Activated T-helper 1 cell treated with Interleukin-2 at 50 U/mL for 16 hours (primary cell): ENCODE data around the gene STX2.
A peak's percentile ranks its signal among the peaks of the same experiment; 100 is the strongest.
"Not testable (repeated sequence)": the region's sequence is repeated elsewhere in the genome, so short reads cannot be mapped to it uniquely, and the experiment has no call there.

ENCODE experiments used
- DNase-seq: peaks from one replicate; pipeline ENCODE4 v3.0.0-alpha.2; 2020; ENCODE audit warnings: low read depth

The STX2 gene

GRCh38 chr12:130838951-130839769 lies at the start of gene STX2:
Gene STX2 (minus strand): TSS chr12:130839250. CDS start chr12:130839099, 151 bp downstream.
- DNase-seq = peak; percentile 91

GRCh38 chr12:130887190-130887589 lies 48.1 kb upstream of the STX2 start:
- DNase-seq = not testable (repeated sequence)

DNA sequence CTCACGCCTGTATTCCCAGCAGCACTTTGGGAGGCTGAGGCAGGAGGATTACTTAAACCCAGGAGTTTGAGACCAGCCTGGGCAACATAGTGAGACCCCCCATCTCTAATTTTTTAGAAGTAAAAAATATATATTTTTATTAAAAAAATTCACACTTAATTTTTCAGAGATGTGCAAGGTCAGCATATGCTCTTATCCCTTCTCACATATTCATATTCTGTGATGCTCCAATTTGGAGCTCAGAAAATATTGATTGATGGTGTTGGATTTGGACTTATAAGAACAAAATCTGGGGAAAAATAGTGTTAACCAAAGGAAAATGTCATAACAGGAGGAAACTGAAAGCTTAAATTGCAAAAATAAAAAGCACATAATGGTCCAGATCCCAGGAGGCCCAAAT lies 42.5 kb upstream of the STX2 start:
- DNase-seq = no peak

GRCh38 chr12:130881046-130881445 lies 42.0 kb upstream of the STX2 start:
- no peak for DNase-seq

GRCh38 chr12:130880411-130880885 lies 41.4 kb upstream of the STX2 start:
- DNase-seq = no peak

- no peak for DNase-seq
These were observed 40.8 kb upstream of the STX2 start for GRCh38 chr12:130879781-130880389.

DNA sequence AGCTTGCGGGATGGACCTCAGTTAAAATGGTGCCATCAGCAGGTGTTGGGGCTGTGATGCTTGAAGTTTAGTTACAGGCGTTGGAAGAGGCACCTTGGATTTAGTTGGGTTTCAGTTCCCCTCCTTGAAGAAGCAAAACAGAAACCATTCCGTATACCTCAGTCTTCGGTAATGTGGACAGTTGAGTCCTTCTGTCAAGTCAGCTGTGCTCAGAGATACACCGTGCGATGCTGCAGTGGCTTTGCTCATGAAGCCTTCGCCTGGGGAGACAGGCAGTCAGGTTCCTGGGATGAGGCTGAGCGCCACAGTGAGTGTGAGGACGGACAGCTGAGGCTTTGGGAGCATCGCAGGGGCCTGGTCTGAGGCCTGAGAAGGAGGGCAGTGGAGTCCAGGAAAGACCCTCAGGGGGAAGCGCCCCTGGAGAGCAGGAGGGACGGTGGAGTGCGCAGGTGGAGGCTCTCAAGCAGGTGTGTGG lies 40.2 kb upstream of the STX2 start:
- DNase-seq = no peak

DNA sequence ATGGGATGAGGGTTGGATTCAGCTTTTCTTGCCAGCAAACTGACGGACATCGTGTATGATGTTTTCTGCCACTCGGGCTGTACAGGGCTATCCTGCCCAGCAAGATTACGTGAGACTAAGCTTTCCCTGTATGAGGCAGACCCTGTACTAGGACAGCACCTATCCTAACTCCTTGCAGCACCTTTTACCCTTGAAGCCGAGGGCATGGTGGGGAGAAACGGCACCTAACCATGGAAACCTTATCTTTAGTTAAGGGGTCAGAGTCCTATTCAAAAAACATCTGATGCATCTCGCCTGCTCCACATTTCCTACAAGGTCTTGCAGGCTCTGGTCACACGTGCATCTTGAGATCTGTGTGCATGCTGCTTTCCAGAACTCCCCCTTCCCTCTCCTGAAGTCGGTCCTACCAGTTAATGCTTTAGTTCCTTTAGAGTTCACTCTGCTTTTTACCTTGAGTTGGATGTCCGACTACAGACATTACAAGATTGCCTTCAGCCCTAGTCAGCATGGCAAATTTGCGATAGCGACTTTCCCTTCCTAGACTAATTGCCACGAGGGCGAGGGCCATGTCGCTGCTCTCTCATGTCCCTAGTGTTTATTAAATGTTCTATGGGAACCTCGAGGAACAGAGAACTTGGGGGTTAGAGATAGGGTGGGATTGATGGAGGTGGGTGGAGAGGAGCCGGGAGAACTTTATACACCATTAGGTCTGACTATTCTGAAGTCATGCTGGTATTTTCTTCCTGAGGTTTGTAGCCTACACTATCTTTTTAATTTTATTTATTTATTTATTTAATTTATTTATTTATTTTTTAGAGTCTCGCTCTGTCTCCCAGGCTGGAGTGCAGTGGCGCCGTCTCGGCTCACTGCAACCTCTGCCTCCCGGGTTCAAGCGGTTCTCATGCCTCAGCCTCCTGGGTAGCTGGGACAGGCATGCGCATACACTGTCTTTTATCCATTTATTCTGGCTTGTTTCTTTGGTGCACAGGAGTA lies 39.4 kb upstream of the STX2 start:
- DNase-seq = no peak

GRCh38 chr12:130877333-130877732 lies 38.3 kb upstream of the STX2 start:
- no peak for DNase-seq

DNA sequence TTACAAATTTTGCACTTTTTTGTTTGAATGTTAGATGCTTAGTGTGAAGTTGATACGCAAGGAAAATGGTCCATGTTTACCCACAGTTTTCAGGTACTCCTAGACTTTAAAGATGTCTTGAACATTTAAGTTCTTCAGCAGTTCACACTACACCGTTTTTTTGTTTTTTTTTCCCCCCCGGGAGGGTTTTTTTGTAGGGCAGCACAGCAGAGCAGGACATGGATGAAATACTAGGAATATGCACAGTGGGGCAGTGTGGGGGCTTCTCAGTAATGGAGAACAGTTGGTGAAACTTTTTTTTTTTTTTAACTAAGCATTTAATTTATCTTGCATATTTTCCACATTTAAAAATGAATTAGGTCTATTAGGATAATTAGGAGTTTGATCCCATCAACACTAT lies 37.7 kb upstream of the STX2 start:
- DNase-seq = no peak

GRCh38 chr12:130876297-130876696 lies 37.2 kb upstream of the STX2 start:
- no peak for DNase-seq

DNA sequence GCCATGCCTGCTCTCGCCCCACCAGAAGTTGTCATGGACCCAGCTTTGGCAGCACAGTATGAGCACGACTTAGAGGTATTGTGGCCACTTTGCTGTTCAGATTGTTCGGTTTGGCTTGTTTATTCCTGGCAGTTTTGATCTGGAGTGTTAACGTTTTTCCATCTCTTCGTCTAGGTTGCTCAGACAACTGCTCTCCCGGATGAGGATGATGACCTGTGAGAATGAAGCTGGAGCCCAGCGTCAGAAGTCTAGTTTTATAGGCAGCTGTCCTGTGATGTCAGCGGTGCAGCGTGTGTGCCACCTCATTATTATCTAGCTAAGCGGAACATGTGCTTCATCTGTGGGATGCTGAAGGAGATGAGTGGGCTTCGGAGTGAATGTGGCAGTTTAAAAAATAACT lies 36.7 kb upstream of the STX2 start:
- DNase-seq = not testable (repeated sequence)

DNA sequence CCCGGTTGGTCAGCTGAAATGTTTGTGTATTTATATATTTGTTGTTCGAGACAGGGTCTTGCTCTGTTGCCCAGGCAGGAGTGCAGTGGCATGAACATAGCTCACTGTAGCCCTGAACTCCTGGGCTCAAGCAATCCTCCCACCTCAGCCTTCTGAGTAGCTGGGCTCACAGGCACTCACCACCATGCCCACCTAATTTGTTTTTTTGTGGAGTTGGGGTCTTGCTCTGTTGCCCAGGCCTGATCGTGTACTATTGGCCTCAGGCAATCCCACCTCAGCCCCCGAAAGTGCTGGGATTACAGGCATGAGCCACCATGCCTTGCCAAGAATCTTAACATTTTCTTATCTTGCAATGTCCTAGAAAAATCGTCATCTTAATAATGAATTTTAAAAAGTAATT lies 36.1 kb upstream of the STX2 start:
- no peak for DNase-seq

- no peak for DNase-seq
These were observed 35.6 kb upstream of the STX2 start for GRCh38 chr12:130874696-130875095.

DNA sequence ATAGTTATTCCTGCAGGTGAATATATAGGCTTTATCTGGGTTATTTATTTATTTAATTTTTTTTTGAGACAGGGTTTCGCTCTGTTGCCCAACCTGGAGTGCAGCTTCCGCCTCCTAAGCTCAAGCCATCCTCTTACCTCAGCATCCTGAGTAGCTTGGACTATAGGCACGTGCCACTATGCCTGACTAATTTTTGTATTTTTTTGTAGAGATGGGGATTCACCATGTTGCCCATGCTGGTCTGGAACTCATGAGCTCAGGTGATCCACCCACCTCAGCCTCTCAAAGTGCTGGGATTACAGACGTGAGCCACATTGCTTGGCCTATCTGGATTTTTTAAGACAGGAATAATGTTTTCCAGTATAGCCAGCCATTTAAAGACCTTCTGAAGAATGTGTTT lies 34.8 kb upstream of the STX2 start:
- no peak for DNase-seq

GRCh38 chr12:130873106-130873795 lies 34.2 kb upstream of the STX2 start:
- DNase-seq = no peak

DNA sequence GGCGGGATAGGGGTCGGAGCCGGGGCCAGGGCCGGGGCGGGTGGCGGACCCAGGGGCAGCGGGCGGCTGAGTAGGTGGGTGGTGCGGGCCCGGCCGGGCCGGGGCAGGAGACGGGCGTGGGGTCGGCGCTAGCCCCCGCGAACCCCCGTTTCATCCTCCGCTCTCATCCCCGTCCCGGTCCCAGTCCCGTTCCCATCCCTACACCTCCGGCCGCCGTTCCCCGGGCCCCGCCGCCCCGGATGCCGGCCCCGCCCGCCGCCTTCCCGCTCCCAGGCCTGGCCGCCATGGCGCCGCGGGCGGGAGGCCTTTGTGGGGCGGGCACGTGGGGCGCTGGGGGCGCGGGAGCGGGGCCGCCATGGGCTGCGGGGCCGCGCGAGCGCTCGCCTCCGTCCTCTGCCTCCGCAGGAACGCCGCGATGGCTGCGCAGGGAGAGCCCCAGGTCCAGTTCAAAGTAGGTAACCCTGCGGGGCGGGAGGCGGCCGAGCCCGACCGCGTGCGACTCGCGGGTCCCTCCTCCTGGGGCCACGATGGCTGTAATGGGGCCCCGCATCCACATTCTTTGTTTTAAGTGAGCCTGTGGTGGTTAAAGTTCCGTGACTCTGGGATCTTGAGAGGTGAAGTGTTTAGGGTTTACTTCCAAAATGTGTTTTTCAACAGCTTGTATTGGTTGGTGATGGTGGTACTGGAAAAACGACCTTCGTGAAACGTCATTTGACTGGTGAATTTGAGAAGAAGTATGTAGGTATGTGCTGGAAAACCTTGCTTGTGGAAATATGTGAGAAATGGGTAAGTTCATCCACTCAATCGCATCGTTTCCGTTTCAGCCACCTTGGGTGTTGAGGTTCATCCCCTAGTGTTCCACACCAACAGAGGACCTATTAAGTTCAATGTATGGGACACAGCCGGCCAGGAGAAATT lies 33.4 kb upstream of the STX2 start:
- DNase-seq = peak; percentile 28

DNA sequence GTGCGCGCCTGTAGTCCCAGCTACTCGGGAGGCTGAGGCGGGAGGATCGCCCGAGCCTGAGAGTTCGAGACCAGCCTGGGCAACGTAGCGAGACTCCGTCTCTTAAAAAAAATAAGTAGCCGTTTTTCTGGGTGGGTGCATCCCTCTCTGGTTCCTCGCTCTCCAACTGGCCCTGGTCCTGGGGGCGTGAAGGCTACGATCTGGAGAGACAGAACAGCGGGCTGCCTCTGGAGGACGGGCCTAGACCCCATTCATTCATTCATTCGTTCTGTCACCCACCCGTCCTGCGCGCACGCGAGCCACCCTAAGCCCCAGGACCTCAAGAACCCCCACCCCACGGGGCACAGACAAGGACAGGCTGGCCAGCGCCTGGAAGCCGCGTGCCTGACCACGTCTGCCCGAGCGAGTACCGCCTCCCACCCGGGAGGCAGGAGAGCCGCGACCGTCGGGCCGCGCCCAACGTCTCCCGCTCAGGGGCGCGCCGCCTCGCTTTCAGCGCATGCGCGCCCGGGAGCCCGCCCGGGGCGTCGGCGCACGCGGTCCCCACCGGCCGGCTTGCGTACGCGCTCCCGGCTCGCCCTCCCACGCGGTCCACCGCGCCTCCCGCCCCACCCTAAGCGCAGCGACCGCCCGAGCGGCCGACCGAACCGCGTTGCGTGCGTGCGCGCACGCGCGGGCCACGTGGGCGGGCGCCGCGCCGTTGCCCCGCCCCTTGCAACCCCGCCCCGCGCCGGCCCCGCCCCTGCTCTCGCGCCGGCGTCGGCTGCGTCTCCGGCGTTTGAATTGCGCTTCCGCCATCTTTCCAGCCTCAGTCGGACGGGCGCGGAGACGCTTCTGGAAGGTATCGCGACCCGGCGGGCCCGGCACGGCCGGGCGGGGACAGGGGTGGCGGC lies 32.5 kb upstream of the STX2 start, which contains the start of gene RAN:
TSS of gene RAN (plus strand) at position 781 of the 893 bp plus-strand sequence. CDS start 528 bp downstream, outside the sequence.
- peak; percentile 95 for DNase-seq
